Lung (tissue), 12 donors: ENCODE data around the gene STK32A. TPM values are rescaled to one million over a fixed set of nuclear protein-coding genes. Genes with fewer than 3 reads are reported as not detected.
A peak's percentile ranks its signal among the peaks of the same experiment; 100 is the strongest.
"Not testable (repeated sequence)": the region's sequence is repeated elsewhere in the genome, so short reads cannot be mapped to it uniquely, and the experiment has no call there.

Experiments used
- ATAC-seq: fragments of 200-7000 bp; cut with Tn5 transposase; one replicate; pipeline ENCODE4 v1.9.1; 2020; ENCODE audit warnings: moderate number of reproducible peaks; ENCODE audit not compliant: insufficient read depth, low FRiP score
- DNase-seq, 3 donors: peaks; one replicate each; pipeline ENCODE4 v3.0.0-alpha.2; 2013 to 2017
- H3K27ac ChIP-seq, 2 donors: one replicate each; pipeline ENCODE4 v1.5.1; 2013; ENCODE audit warnings: mild to moderate bottlenecking in 2 of 2, moderate library complexity in 2 of 2, control low read depth in 1 of 2, inconsistent platforms in 1 of 2, low read depth in 1 of 2, low read length in 1 of 2
- H3K27me3 ChIP-seq, 3 donors: one replicate each; pipeline ENCODE4 v1.5.1; 2013; ENCODE audit warnings: low read length in 2 of 3; ENCODE audit not compliant: control insufficient read depth in 3 of 3, insufficient read depth in 3 of 3
- H3K36me3 ChIP-seq, 4 donors: one replicate each; pipeline ENCODE4 v1.5.1; 2013; ENCODE audit warnings: low read length in 4 of 4, mild to moderate bottlenecking in 1 of 4, moderate library complexity in 1 of 4; ENCODE audit not compliant: control insufficient read depth in 4 of 4, insufficient read depth in 4 of 4
- H3K4me1 ChIP-seq, 5 donors: one replicate each; pipeline ENCODE4 v1.5.1; 2013; ENCODE audit warnings: low read length in 5 of 5, mild to moderate bottlenecking in 2 of 5, moderate library complexity in 1 of 5; ENCODE audit not compliant: control insufficient read depth in 5 of 5, insufficient read depth in 5 of 5
- H3K4me3 ChIP-seq: one replicate; pipeline ENCODE4 v1.5.1; 2013; ENCODE audit warnings: mild to moderate bottlenecking, control low read depth, moderate library complexity
- H3K9ac ChIP-seq, 2 donors: one replicate each; pipeline ENCODE4 v1.5.1; 2013; ENCODE audit warnings: low read length in 2 of 2, control low read depth in 1 of 2; ENCODE audit not compliant: insufficient read depth in 1 of 2
- H3K9me3 ChIP-seq, 4 donors: one replicate each; pipeline ENCODE4 v1.5.1; 2013; ENCODE audit warnings: low read length in 3 of 4, mild to moderate bottlenecking in 1 of 4, moderate library complexity in 1 of 4; ENCODE audit not compliant: control insufficient read depth in 4 of 4, insufficient read depth in 3 of 4
- CTCF ChIP-seq: IDR thresholded peaks from 2 replicates; pipeline ENCODE4 v1.5.1; 2012; ENCODE audit warnings: mild to moderate bottlenecking; ENCODE audit errors: control extremely low read depth, extremely low read depth
- WGBS, 2 donors: extraction: QIAGEN DNeasy Blood & Tissue Kit; methylation state at CpG; one replicate each; pipeline ENCODE4 v1.1.7; 2013; 5-methylcytosine and 5-hydroxymethylcytosine counted together
- polyA plus RNA-seq, 2 donors: library from polyadenylated mRNA; stranded (reverse); fragments of 200-250 nt; gene quantifications; one replicate each; pipeline ENCODE4 v1.2.1, GENCODE V29; 2013
- total RNA-seq, 2 donors: library from RNA; depleted of rRNA in 1 of 2; stranded (reverse); fragments of >200 nt in 1 of 2; gene quantifications; one replicate each; pipeline ENCODE4 v1.2.1, GENCODE V29; 2014 to 2021
- donor health status: control.
- donor health status: control.
- donor health status: Bipolar disorder and iron deficiency.
- donor health status: healthy.
- donor health status: DM: yes; HTN: yes; CAD: no.

STK32A gene
- total and polyA plus RNA-seq, 4 donors: 1.1 to 8.7 (median 4.6) TPM

DNA sequence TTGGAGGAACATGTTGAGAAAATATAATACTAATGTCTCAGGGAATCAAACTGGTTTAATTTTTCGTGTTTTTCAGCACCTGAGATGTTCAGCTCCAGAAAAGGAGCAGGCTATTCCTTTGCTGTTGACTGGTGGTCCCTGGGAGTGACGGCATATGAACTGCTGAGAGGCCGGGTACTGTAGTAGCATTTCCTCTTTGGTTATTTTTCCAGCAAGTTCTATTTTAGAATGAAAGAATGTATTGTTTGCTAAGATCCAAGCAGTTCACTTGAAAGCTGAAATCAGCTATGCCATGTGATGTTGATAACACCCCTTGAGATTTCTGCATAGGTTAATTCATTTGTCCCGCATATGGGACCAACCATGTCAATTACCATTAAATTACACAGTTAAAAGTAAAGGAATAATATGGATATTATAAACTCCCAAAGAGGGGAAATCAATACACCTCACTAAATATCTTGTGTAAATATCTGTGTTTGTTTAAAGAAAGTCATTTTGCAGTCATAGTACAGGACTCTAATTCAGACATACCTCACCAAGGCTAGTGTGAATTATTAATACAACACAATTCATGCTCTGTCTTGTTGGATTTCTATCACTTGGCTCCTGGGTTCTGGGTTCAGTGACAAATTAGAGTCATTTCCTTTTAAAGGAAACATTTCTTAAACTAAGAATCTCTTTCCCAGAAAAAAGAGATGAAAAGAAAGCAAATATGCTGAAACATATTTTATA, 126.8 kb downstream of the STK32A start:
- 67 to 76% methylated on average over 4 of the region's 4 CpGs for WGBS, 2 donors
- TF ChIP-seq CTCF: no peak
- Histone ChIP-seq H3K4me3 (no peak overlapping the region), H3K9me3 (no peaks in the 10 kb centered on the region), H3K27ac (no peak overlapping the region), H3K9ac (no peak overlapping the region), H3K4me1 (peaks cover 0 to 2% (median 0%) of the 10 kb centered on the region in 5 donors), H3K36me3 (no peaks in the 10 kb centered on the region), H3K27me3 (no peaks in the 10 kb centered on the region)
- DNase-seq (peak in 1 of 3 donors; percentile 27), ATAC-seq (no peak)

- not testable (repeated sequence) for H3K4me3 ChIP-seq, H3K9me3 ChIP-seq, H3K36me3 ChIP-seq, H3K9ac ChIP-seq, H3K27me3 ChIP-seq, DNase-seq, H3K4me1 ChIP-seq, ATAC-seq, H3K27ac ChIP-seq
- 83 to 90% methylated on average over 6 of the region's 6 CpGs for WGBS, 2 donors
These were observed 132.6 kb downstream of the STK32A start for GRCh38 chr5:147367381-147367780.

DNA sequence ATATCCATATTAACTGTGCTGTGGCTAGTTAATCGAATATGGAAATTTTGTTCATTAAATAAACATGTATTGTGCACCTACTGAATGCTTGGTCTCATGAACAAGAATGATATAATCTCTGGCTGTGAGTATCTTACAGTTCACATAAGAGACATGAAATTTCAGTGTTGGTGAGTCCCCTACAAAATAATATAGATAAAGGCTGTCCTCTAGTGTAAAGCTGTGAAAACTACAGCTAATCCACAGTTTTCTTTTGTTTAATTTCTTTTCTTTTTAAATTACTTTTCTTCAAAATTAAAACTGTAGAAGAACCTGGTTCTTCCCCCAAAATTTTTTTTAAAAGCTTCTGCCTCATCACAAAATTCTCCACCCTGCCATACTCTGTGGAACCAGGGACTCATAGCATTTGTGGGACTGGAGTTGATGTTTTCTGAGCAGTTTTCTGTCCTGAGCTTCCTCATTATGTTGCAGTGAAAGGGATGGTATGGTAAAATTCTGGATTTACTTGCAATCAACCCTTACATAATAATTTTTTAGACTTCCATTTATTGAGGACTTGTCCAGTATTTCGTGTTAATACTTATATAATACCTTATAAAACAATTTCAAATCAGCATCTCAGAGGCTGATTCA, 135.0 kb downstream of the STK32A start:
- ATAC-seq (no peak), DNase-seq (peak in 2 of 3 donors; percentile 34 to 38)
- WGBS, 2 donors: 50 to 59% methylated on average over 2 of the region's 2 CpGs
- Histone ChIP-seq H3K36me3 (no peaks in the 10 kb centered on the region), H3K9ac (no peak overlapping the region), H3K27ac (no peak overlapping the region), H3K9me3 (no peaks in the 10 kb centered on the region), H3K27me3 (no peaks in the 10 kb centered on the region), H3K4me1 (no peaks in the 10 kb centered on the region), H3K4me3 (no peak overlapping the region)
- TF ChIP-seq CTCF: peak; percentile 21

DNA sequence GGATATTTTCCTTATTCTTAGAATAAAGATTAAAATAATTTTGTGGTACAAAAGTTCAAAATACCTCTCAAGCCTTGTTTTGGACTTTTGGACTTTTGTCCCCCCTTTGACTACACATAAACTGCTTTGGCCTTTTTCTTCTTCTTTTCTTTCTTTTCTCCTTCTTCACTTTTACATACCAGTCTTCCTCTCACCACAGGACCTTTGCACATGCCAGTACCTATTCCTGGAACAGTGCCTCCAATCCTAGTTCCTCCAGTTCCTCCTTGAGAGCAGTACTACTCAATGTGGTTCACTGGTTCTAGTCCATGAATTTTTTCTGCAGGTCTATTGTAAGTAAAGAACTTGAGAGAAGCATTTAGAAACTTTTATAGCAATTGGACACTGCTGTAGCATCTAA, 136.5 kb downstream of the STK32A start:
- H3K27ac ChIP-seq: no peak overlapping the region
- no peak for ATAC-seq
- no peak for DNase-seq
- H3K4me3 ChIP-seq: no peak overlapping the region
- H3K9me3 ChIP-seq: no peaks in the 10 kb centered on the region
- no peaks in the 10 kb centered on the region for H3K36me3 ChIP-seq
- no peaks in the 10 kb centered on the region for H3K4me1 ChIP-seq
- no peak overlapping the region for H3K9ac ChIP-seq
- no peak for TF ChIP-seq CTCF
- no peaks in the 10 kb centered on the region for H3K27me3 ChIP-seq
